K562 (cell line): Measurements from ENCODE around the gene AP1S3. TPM values are rescaled to one million over a fixed set of nuclear protein-coding genes. Genes with fewer than 3 reads are reported as not detected.

Experiments
- ATAC-seq: fragments of 200-7000 bp; cut with Tn5 transposase; 3 replicates; pipeline ENCODE4 v1.9.1; 2020; ENCODE audit warnings: moderate library complexity
- BruUV-seq: library from RNA; stranded (reverse); fragments of 400-500 nt; replicated peaks from 2 replicates; lab custom pipeline; 2021; lab: Mats Ljungman, UMichigan
- CTCF ChIA-PET: fragments of 300-600 bp; formaldehyde crosslinking; extraction: SDS; loops from one replicate; lab custom pipeline; 2021; ENCODE audit warnings: low intra/inter-chr PET ratio; lab: Yijun Ruan, JAX
- POLR2A ChIA-PET: fragments of 300-600, 350-650 bp; sonication (Branson Sonifier 250); formaldehyde crosslinking; extraction: SDS; loops from one replicate; lab custom pipeline; 2021; ENCODE audit warnings: antibody characterized with exemption, inconsistent platforms; lab: Yijun Ruan, JAX
- DNase-seq, 4 experiments: peaks; one replicate each; pipeline versions ENCODE4 v3.0.0 to v3.0.0-alpha.2; 2011 to 2018; ENCODE audit warnings: low spot score in 3 of 4, mixed read lengths in 3 of 4; ENCODE audit errors: extremely low read depth in 1 of 4
- FAIRE-seq: peaks from 2 replicates; lab custom pipeline; 2011; peaks lifted over from hg19 to GRCh38; lab: Jason Lieb, UNC
- H2AFZ ChIP-seq: 2 replicates; pipeline ENCODE4 v1.6.0; 2011; ENCODE audit warnings: low read depth, low read length, control low read depth, inconsistent platforms
- H3K27ac ChIP-seq: fragments of 200-600 bp; 3 replicates; pipeline ENCODE4 v1.8.0; 2011; ENCODE audit warnings: low read depth, mild to moderate bottlenecking, control low read depth, inconsistent platforms, low read length, moderate library complexity, mixed read lengths; ENCODE audit errors: extremely low read depth
- H3K27me3 ChIP-seq, 2 experiments: fragments of 300-600 bp in 1 of 2; 2 replicates in 1 of 2; 3 replicates in 1 of 2; pipeline versions ENCODE4 v1.6.0 to v1.8.0; 2011; ENCODE audit warnings: inconsistent platforms in 2 of 2, low read length in 2 of 2, mild to moderate bottlenecking in 1 of 2, mixed read lengths in 1 of 2, moderate library complexity in 1 of 2; ENCODE audit not compliant: control insufficient read depth in 2 of 2, insufficient read depth in 2 of 2
- H3K36me3 ChIP-seq: fragments of 300-600 bp; 3 replicates; pipeline ENCODE4 v1.8.0; 2011; ENCODE audit warnings: mild to moderate bottlenecking, low read length, inconsistent platforms; ENCODE audit not compliant: control insufficient read depth, insufficient read depth
- H3K4me1 ChIP-seq, 2 experiments: fragments of 200-600 bp in 1 of 2; replicated peaks in 1 of 2; 2 replicates in 1 of 2; 3 replicates in 1 of 2; pipeline versions ENCODE4 v1.5.1 to v1.8.0; 2011; ENCODE audit warnings: inconsistent platforms in 2 of 2, low read length in 2 of 2, mild to moderate bottlenecking in 1 of 2, mixed read lengths in 1 of 2, moderate library complexity in 1 of 2; ENCODE audit not compliant: control insufficient read depth in 2 of 2, insufficient read depth in 2 of 2
- H3K4me2 ChIP-seq: 2 replicates; pipeline ENCODE4 v1.6.1; 2011; ENCODE audit warnings: low read length, control low read depth, inconsistent platforms, mixed read lengths; ENCODE audit not compliant: insufficient read depth
- H3K4me3 ChIP-seq: fragments of 200-600 bp; sonication (generic), shearing (Covaris generic); 2 replicates; pipeline ENCODE4 v1.5.1; 2016; ENCODE audit warnings: control low read depth, inconsistent platforms
- H3K79me2 ChIP-seq: fragments of 200-600 bp; 3 replicates; pipeline ENCODE4 v1.8.0; 2011; ENCODE audit warnings: low read length, inconsistent platforms; ENCODE audit not compliant: control insufficient read depth, insufficient read depth
- H3K9ac ChIP-seq, 2 experiments: 2 replicates each; pipeline versions ENCODE4 v1.6.0 to v1.6.1; 2011; ENCODE audit warnings: low read depth in 2 of 2, low read length in 2 of 2, control low read depth in 1 of 2, inconsistent platforms in 1 of 2, mild to moderate bottlenecking in 1 of 2, mixed read lengths in 1 of 2; ENCODE audit not compliant: insufficient read depth in 1 of 2
- H3K9me1 ChIP-seq: one replicate; pipeline ENCODE4 v1.6.0; 2011; ENCODE audit warnings: inconsistent platforms, mild to moderate bottlenecking, low read length, moderate library complexity; ENCODE audit not compliant: control insufficient read depth, insufficient read depth
- H3K9me3 ChIP-seq: replicated peaks from 2 replicates; pipeline ENCODE4 v1.5.1; 2011; ENCODE audit warnings: low read depth, low read length, inconsistent platforms; ENCODE audit not compliant: control insufficient read depth, insufficient read depth
- H4K20me1 ChIP-seq: replicated peaks from 2 replicates; pipeline ENCODE4 v1.6.1; 2011; ENCODE audit warnings: low read length, inconsistent platforms, mixed read lengths; ENCODE audit not compliant: control insufficient read depth, insufficient read depth
- DIDO1 ChIP-seq: fragments of 450-650 bp; IDR thresholded peaks from 2 replicates; pipeline ENCODE4 v1.6.1; 2016; ENCODE audit warnings: low read depth, missing biosample characterization, missing genetic modification characterization
- E2F3 ChIP-seq: fragments of 250-450 bp; sonication (Bioruptor Pico); IDR thresholded peaks from 2 replicates; pipeline ENCODE4 v1.4.0; 2020; ENCODE audit warnings: mild to moderate bottlenecking
- EP400 ChIP-seq: fragments of 450-650 bp; IDR thresholded peaks from 2 replicates; pipeline ENCODE4 v1.6.1; 2017; ENCODE audit warnings: antibody characterized with exemption, mild to moderate bottlenecking, moderate library complexity
- KLF13 ChIP-seq: fragments of 450-650 bp; IDR thresholded peaks from 2 replicates; pipeline ENCODE4 v1.6.1; 2016; ENCODE audit warnings: missing genetic modification characterization, low read depth, mild to moderate bottlenecking, missing compliant biosample characterization, moderate library complexity, borderline replicate concordance
- NEUROD1 ChIP-seq: fragments of 150-350 bp; IDR thresholded peaks from 2 replicates; pipeline ENCODE4 v1.6.1; 2014; ENCODE audit warnings: borderline replicate concordance, low read length, low read depth; ENCODE audit not compliant: partially characterized antibody
- RBM15 ChIP-seq: fragments of 200-400 bp; formaldehyde crosslinking; IDR thresholded peaks from 2 replicates; pipeline ENCODE4 v1.6.1; 2018; ENCODE audit warnings: mild to moderate bottlenecking, low read length, moderate library complexity; ENCODE audit not compliant: insufficient read depth
- TEAD1 ChIP-seq, 2 experiments: fragments of 450-650 bp in 1 of 2; sonication (generic) in 1 of 2; formaldehyde crosslinking; IDR thresholded peaks; 2 replicates each; pipeline versions ENCODE4 v1.4.0 to v1.8.0; 2020 to 2022; ENCODE audit warnings: mild to moderate bottlenecking in 2 of 2, missing genetic modification reagents in 1 of 2
- ZFP36 ChIP-seq: fragments of 150-350 bp; IDR thresholded peaks from 2 replicates; pipeline ENCODE4 v1.6.1; 2018; ENCODE audit warnings: low read length, low read depth; ENCODE audit not compliant: partially characterized antibody
- whole genome bisulfite sequencing: fragments of 100-300 bp; shearing (Covaris generic); methylation state at CpG from one replicate; pipeline ENCODE4 v1.1.6; 2016; ENCODE audit warnings: low coverage, mixed read lengths; ENCODE audit not compliant: insufficient coverage; ENCODE audit errors: missing lambda C conversion rate; 5-methylcytosine and 5-hydroxymethylcytosine counted together
- in situ Hi-C: fragments of 300-500 bp; cut with MboI; formaldehyde crosslinking; loops from 4 replicates; pipeline ENCODE4 v1.15.0; 2018; ENCODE audit warnings: inconsistent platforms, mixed read lengths
- intact Hi-C: fragments of 100-400 bp; cut with micrococcal nuclease; formaldehyde crosslinking; loops from 2 replicates; pipeline ENCODE4 v1.14.2; 2022
- polyA plus RNA-seq, 8 experiments: library from polyadenylated mRNA; depleted of rRNA in 4 of 8; stranded (reverse) in 5 of 8; unstranded in 3 of 8; fragments of >200 nt; fragmentation: Nextera tagmentation in 2 of 8; fragmentation: Illumina TruSeq in 1 of 8; extraction: Ambion mirVana in 2 of 8; extraction: Trizol in 1 of 8; gene quantifications; 2 replicates each; pipeline versions ENCODE4 v1.2.1 to v1.2.3, GENCODE V29; 2011 to 2014; ENCODE audit warnings: inconsistent platforms in 1 of 8, missing spikeins in 1 of 8
- total RNA-seq, 7 experiments: library from RNA; depleted of rRNA in 6 of 7; stranded (reverse); fragments of >200 nt in 6 of 7; fragmentation: Illumina TruSeq in 2 of 7; extraction: Trizol in 2 of 7; gene quantifications; 2 replicates each; pipeline versions ENCODE4 v1.2.1 to v1.2.3, GENCODE V29; 2011 to 2021; ENCODE audit warnings: low replicate concordance in 1 of 7
- TF ChIP-seq, protein P1 (sequence below): fragments of 450-650 bp; IDR thresholded peaks from 2 replicates; pipeline ENCODE4 v1.6.1; 2016; ENCODE audit warnings: antibody characterized with exemption
- TF ChIP-seq, protein P2 (sequence below): fragments of 250-450 bp; sonication (Bioruptor Pico); IDR thresholded peaks from 2 replicates; pipeline ENCODE4 v1.4.0; 2020; ENCODE audit warnings: mild to moderate bottlenecking, moderate library complexity
- TF ChIP-seq, protein P3 (sequence below), 2 experiments: fragments of 150-350 bp in 1 of 2; IDR thresholded peaks; 2 replicates each; pipeline ENCODE4 v1.6.1; 2012 to 2016; ENCODE audit warnings: low read depth in 2 of 2, low read length in 2 of 2, mild to moderate bottlenecking in 1 of 2, moderate library complexity in 1 of 2
- TF ChIP-seq, protein P4 (sequence below): fragments of 450-650 bp; IDR thresholded peaks from 2 replicates; pipeline ENCODE4 v1.6.1; 2017; ENCODE audit warnings: mild to moderate bottlenecking, moderate library complexity

The AP1S3 gene
- total and polyA plus RNA-seq, 9 of the 15 experiments (the other 6 are each of a cell fraction or from before 2014, with no cell fraction given), result 0.50 to 3.8 (median 2.1) TPM

DNA sequence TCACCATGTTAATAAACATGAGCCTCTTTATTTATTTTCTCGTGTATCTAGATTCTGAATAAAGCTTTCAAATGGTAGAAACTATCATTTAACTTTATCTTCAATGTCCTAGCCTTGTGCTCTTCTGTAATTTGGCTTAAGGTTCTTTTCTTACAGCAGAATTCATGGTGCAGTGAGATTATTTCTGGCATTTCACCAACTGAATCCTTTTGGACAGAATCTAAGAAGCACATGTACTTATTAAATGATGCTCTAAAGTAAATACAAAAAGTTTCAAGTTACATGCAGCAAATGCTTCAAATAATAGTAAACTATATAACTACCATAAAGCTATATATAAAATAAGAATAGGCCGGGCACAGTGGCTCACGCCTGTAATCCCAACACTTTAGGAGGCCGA, 65.9 kb downstream of the AP1S3 start:
- Histone ChIP-seq H3K27ac (no peak overlapping the region), H3K36me3 (no peaks in the 10 kb centered on the region), H3K79me2 (no peaks in the 10 kb centered on the region), H3K4me1 (no peaks in the 10 kb centered on the region), H3K9ac (no peak overlapping the region), H3K4me2 (no peak overlapping the region), H4K20me1 (no peaks in the 10 kb centered on the region), H3K27me3 (no peaks in the 10 kb centered on the region; a peak in 1 of 5 replicates), H3K4me3 (no peak overlapping the region), H3K9me3 (no peaks in the 10 kb centered on the region), H2AFZ (no peak overlapping the region), H3K9me1 (no peaks in the 10 kb centered on the region)
- 8% methylated on average over 4 of the region's 4 CpGs for WGBS
- no peak for DNase-seq
- no peak for FAIRE-seq
- intact Hi-C loops, result no loop called here
- ChIA-PET POLR2A (no interaction called here), CTCF (no interaction called here)
- no TSS peak for BruUV-seq
- in situ Hi-C loops, result no loop called here
- ATAC-seq, result no peak
- TF ChIP-seq, protein P1, sequence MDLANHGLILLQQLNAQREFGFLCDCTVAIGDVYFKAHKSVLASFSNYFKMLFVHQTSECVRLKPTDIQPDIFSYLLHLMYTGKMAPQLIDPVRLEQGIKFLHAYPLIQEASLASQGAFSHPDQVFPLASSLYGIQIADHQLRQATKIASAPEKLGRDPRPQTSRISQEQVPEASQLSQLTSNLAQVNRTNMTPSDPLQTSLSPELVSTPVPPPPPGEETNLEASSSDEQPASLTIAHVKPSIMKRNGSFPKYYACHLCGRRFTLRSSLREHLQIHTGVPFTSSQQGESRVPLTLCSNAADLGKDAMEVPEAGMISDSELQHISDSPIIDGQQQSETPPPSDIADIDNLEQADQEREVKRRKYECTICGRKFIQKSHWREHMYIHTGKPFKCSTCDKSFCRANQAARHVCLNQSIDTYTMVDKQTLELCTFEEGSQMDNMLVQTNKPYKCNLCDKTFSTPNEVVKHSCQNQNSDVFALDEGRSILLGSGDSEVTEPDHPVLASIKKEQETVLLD, result no peak
- TF ChIP-seq TEAD1 (CRISPR knock-in tag; IDR thresholded peaks at IDR 0.05), result no peak
- TF ChIP-seq, protein P2, sequence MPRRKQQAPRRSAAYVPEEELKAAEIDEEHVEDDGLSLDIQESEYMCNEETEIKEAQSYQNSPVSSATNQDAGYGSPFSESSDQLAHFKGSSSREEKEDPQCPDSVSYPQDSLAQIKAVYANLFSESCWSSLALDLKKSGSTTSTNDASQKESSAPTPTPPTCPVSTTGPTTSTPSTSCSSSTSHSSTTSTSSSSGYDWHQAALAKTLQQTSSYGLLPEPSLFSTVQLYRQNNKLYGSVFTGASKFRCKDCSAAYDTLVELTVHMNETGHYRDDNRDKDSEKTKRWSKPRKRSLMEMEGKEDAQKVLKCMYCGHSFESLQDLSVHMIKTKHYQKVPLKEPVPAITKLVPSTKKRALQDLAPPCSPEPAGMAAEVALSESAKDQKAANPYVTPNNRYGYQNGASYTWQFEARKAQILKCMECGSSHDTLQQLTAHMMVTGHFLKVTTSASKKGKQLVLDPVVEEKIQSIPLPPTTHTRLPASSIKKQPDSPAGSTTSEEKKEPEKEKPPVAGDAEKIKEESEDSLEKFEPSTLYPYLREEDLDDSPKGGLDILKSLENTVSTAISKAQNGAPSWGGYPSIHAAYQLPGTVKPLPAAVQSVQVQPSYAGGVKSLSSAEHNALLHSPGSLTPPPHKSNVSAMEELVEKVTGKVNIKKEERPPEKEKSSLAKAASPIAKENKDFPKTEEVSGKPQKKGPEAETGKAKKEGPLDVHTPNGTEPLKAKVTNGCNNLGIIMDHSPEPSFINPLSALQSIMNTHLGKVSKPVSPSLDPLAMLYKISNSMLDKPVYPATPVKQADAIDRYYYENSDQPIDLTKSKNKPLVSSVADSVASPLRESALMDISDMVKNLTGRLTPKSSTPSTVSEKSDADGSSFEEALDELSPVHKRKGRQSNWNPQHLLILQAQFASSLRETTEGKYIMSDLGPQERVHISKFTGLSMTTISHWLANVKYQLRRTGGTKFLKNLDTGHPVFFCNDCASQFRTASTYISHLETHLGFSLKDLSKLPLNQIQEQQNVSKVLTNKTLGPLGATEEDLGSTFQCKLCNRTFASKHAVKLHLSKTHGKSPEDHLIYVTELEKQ (CRISPR knock-in tag), result no peak
- TF ChIP-seq, protein P3, sequence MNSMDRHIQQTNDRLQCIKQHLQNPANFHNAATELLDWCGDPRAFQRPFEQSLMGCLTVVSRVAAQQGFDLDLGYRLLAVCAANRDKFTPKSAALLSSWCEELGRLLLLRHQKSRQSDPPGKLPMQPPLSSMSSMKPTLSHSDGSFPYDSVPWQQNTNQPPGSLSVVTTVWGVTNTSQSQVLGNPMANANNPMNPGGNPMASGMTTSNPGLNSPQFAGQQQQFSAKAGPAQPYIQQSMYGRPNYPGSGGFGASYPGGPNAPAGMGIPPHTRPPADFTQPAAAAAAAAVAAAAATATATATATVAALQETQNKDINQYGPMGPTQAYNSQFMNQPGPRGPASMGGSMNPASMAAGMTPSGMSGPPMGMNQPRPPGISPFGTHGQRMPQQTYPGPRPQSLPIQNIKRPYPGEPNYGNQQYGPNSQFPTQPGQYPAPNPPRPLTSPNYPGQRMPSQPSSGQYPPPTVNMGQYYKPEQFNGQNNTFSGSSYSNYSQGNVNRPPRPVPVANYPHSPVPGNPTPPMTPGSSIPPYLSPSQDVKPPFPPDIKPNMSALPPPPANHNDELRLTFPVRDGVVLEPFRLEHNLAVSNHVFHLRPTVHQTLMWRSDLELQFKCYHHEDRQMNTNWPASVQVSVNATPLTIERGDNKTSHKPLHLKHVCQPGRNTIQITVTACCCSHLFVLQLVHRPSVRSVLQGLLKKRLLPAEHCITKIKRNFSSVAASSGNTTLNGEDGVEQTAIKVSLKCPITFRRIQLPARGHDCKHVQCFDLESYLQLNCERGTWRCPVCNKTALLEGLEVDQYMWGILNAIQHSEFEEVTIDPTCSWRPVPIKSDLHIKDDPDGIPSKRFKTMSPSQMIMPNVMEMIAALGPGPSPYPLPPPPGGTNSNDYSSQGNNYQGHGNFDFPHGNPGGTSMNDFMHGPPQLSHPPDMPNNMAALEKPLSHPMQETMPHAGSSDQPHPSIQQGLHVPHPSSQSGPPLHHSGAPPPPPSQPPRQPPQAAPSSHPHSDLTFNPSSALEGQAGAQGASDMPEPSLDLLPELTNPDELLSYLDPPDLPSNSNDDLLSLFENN (IDR thresholded peaks at IDR 0.05; ENCODE audit: low read depth in 2 of 2, low read length in 2 of 2), result no peak
- no peak for TF ChIP-seq RBM15
- TF ChIP-seq NEUROD1, result no peak
- no peak for TF ChIP-seq KLF13 (tag)
- TF ChIP-seq, protein P4, sequence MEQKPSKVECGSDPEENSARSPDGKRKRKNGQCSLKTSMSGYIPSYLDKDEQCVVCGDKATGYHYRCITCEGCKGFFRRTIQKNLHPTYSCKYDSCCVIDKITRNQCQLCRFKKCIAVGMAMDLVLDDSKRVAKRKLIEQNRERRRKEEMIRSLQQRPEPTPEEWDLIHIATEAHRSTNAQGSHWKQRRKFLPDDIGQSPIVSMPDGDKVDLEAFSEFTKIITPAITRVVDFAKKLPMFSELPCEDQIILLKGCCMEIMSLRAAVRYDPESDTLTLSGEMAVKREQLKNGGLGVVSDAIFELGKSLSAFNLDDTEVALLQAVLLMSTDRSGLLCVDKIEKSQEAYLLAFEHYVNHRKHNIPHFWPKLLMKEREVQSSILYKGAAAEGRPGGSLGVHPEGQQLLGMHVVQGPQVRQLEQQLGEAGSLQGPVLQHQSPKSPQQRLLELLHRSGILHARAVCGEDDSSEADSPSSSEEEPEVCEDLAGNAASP, result no peak
- TF ChIP-seq ZFP36, result no peak
- TF ChIP-seq E2F3 (CRISPR knock-in tag), result no peak
- no peak for TF ChIP-seq DIDO1
- TF ChIP-seq EP400, result no peak
